OCI-LY3 (cell line): ENCODE measurements around the gene PPCDC.

ENCODE experiments used
- H2AFZ ChIP-seq: fragments of 200-600, 300-600 bp; shearing (Covaris generic); 2 replicates; pipeline ENCODE4 v1.6.0; 2014; ENCODE audit warnings: antibody characterized with exemption, low read depth, low read length
- H3K27ac ChIP-seq: fragments of 200-600, 300-600 bp; sonication (generic); 2 replicates; pipeline ENCODE4 v1.5.1; 2014; ENCODE audit warnings: mild to moderate bottlenecking, low read length, moderate library complexity, mixed read lengths
- H3K27me3 ChIP-seq: fragments of 200-600, 300-600 bp; sonication (generic); 2 replicates; pipeline ENCODE4 v1.6.1; 2014; ENCODE audit warnings: low read depth, low read length, mixed read lengths
- H3K36me3 ChIP-seq: fragments of 200-600, 300-600 bp; sonication (generic); replicated peaks from 2 replicates; pipeline ENCODE3; 2014; ENCODE audit warnings: low read depth, low read length, mixed read lengths
- H3K4me1 ChIP-seq: fragments of 300-600, 200-600 bp; sonication (generic); 2 replicates; pipeline ENCODE4 v1.6.1; 2014; ENCODE audit warnings: low read length, mixed read lengths
- H3K4me2 ChIP-seq: fragments of 200-600, 300-600 bp; sonication (generic); 2 replicates; pipeline ENCODE4 v1.6.1; 2014; ENCODE audit warnings: low read length, mixed read lengths
- H3K4me3 ChIP-seq: fragments of 300-600, 200-600 bp; sonication (generic); 2 replicates; pipeline ENCODE4 v1.5.1; 2014; ENCODE audit warnings: antibody characterized with exemption, mild to moderate bottlenecking, low read length, moderate library complexity
- H3K79me2 ChIP-seq: fragments of 300-600, 200-600 bp; shearing (Covaris generic); 2 replicates; pipeline ENCODE4 v1.6.1; 2014; ENCODE audit warnings: mild to moderate bottlenecking, low read length, mixed read lengths
- H3K9ac ChIP-seq: fragments of 300-600, 200-600 bp; shearing (Covaris generic); 2 replicates; pipeline ENCODE4 v1.6.0; 2014; ENCODE audit warnings: mild to moderate bottlenecking, low read length, moderate library complexity
- H3K9me3 ChIP-seq: fragments of 200-600, 300-600 bp; shearing (Covaris generic); 2 replicates; pipeline ENCODE4 v1.6.1; 2014; ENCODE audit warnings: low read length, mixed read lengths; ENCODE audit not compliant: insufficient read depth
- H4K20me1 ChIP-seq: fragments of 200-600, 300-600 bp; sonication (generic); 2 replicates; pipeline ENCODE4 v1.6.1; 2016; ENCODE audit warnings: low read length, mixed read lengths; ENCODE audit not compliant: insufficient read depth
- CTCF ChIP-seq: fragments of 200-600, 300-600 bp; sonication (generic); IDR thresholded peaks from 2 replicates; pipeline ENCODE4 v1.5.1; 2014; ENCODE audit warnings: antibody characterized with exemption, low read length, low read depth
- EZH2phosphoT487 ChIP-seq: fragments of 200-600 bp; shearing (Covaris generic); IDR thresholded peaks from 2 replicates; pipeline ENCODE4 v1.6.1; 2018; ENCODE audit warnings: antibody characterized with exemption, mixed run types, low read depth

PPCDC gene

GRCh38 chr15:75034615-75035014, 11.2 kb downstream of the PPCDC start:
- Histone ChIP-seq H3K36me3 (peaks cover 4% of the 10 kb centered on the region), H3K79me2 (no peaks in the 10 kb centered on the region), H3K9me3 (no peaks in the 10 kb centered on the region), H3K27ac (no peak overlapping the region), H3K9ac (no peak overlapping the region), H3K4me3 (no peak overlapping the region), H4K20me1 (peaks cover 5% of the 10 kb centered on the region; the same call in 1 of the 2 replicates), H3K27me3 (peaks cover 15% of the 10 kb centered on the region), H3K4me1 (peaks cover 23% of the 10 kb centered on the region), H3K4me2 (no peak overlapping the region), H2AFZ (no peak overlapping the region)
- TF ChIP-seq CTCF (no peak), EZH2phosphoT487 (no peak)

DNA sequence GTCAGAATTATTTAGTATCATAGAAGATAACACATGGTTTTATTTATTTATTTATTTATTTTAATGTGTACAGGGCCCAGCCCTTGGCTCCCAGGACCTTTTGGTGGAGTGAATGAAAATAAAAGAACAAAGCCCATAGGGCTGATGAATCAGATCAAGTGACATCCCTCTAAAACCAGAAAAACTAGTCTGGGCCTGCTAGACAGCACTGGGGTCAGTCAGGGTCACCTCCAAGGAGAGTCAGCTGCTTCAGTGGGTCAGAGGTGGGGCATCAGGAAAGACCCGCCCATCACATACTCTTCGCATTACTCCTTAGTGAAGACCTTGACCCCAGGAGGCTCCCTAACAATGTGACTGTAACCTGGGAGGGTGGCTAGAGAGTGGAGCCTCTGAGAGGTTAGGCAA, 12.8 kb downstream of the PPCDC start:
- no peak for TF ChIP-seq CTCF
- TF ChIP-seq EZH2phosphoT487, result no peak
- H3K4me2 ChIP-seq, result no peak overlapping the region
- H3K79me2 ChIP-seq, result no peaks in the 10 kb centered on the region
- H3K9me3 ChIP-seq, result no peaks in the 10 kb centered on the region
- peaks cover 15% of the 10 kb centered on the region for H3K27me3 ChIP-seq
- H4K20me1 ChIP-seq, result peaks cover 8% of the 10 kb centered on the region
- H3K4me1 ChIP-seq, result peaks cover 22% of the 10 kb centered on the region
- H3K27ac ChIP-seq, result no peak overlapping the region
- H3K36me3 ChIP-seq, result no peaks in the 10 kb centered on the region
- no peak overlapping the region for H3K4me3 ChIP-seq
- H3K9ac ChIP-seq, result no peak overlapping the region
- no peak overlapping the region for H2AFZ ChIP-seq

DNA sequence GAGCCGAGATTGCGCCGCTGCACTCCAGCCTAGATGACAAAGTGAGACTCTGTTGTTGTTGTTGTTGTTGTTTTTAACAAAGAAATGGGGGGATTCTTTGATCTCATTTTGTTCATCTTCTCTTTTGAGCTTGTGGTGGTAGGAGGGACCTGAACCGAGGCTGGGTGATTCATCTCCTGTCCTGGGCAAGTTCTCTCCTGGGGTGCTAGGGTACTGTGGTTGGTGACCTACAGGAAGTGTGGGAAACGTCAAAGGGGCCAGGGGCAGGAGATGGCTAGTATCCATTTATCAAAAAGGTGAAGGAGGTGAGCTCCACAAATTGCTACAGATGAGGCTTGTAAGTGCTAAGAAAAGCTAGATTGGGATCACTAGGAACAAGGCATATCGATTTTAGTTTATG, 14.3 kb downstream of the PPCDC start:
- no peak overlapping the region for H3K4me2 ChIP-seq
- no peak overlapping the region for H3K4me3 ChIP-seq

GRCh38 chr15:75038231-75038630, 14.8 kb downstream of the PPCDC start:
- Histone ChIP-seq H3K36me3 (peaks cover 6% of the 10 kb centered on the region), H3K4me3 (no peak overlapping the region), H3K27me3 (peaks cover 22% of the 10 kb centered on the region), H3K4me1 (peaks cover 15% of the 10 kb centered on the region), H3K79me2 (no peaks in the 10 kb centered on the region), H2AFZ (no peak overlapping the region), H3K27ac (no peak overlapping the region), H3K9ac (no peak overlapping the region), H3K9me3 (no peaks in the 10 kb centered on the region), H3K4me2 (no peak overlapping the region), H4K20me1 (peaks cover 17% of the 10 kb centered on the region)
- no peak for TF ChIP-seq CTCF

More for the DNA sequence above, 14.3 kb downstream of the PPCDC start:
- Histone ChIP-seq H3K36me3 (peaks cover 6% of the 10 kb centered on the region), H3K9me3 (no peaks in the 10 kb centered on the region), H2AFZ (no peak overlapping the region), H3K27ac (no peak overlapping the region), H3K27me3 (peaks cover 22% of the 10 kb centered on the region), H3K9ac (no peak overlapping the region), H4K20me1 (peaks cover 17% of the 10 kb centered on the region), H3K79me2 (no peaks in the 10 kb centered on the region), H3K4me1 (peaks cover 16% of the 10 kb centered on the region)
- TF ChIP-seq EZH2phosphoT487, result no peak
- TF ChIP-seq CTCF, result no peak
